Psoas muscle (tissue), 8 donors: ENCODE measurements around the gene CRACDL. TPM values are rescaled to one million over a fixed set of nuclear protein-coding genes. Genes with fewer than 3 reads are reported as not detected.

Source experiments
- ATAC-seq, 4 donors: fragments of 200-7000 bp; cut with Tn5 transposase; one replicate each; pipeline ENCODE4 v1.9.1; 2020; ENCODE audit warnings: moderate library complexity in 3 of 4, mild to moderate bottlenecking in 2 of 4
- DNase-seq, 2 donors: peaks; one replicate each; pipeline ENCODE4 v3.0.0-alpha.2; 2020
- H3K27ac ChIP-seq: fragments of 200-600 bp; one replicate; pipeline ENCODE4 v1.8.0; 2022
- H3K27me3 ChIP-seq, 3 donors: fragments of 200-600 bp in 1 of 3; one replicate each; pipeline versions ENCODE4 v1.6.1 to v1.8.0; 2013 to 2022; ENCODE audit warnings: low read length in 2 of 3, mild to moderate bottlenecking in 2 of 3, moderate library complexity in 1 of 3; ENCODE audit not compliant: insufficient read depth in 3 of 3
- H3K36me3 ChIP-seq, 2 donors: fragments of 200-600 bp in 1 of 2; one replicate each; pipeline versions ENCODE4 v1.6.1 to v1.8.0; 2013 to 2022; ENCODE audit warnings: low read depth in 1 of 2, mild to moderate bottlenecking in 1 of 2, moderate library complexity in 1 of 2; ENCODE audit not compliant: insufficient read depth in 1 of 2
- H3K4me1 ChIP-seq: fragments of 200-600 bp; one replicate; pipeline ENCODE4 v1.8.0; 2022
- H3K4me3 ChIP-seq: fragments of 200-600 bp; one replicate; pipeline ENCODE4 v1.8.0; 2022; ENCODE audit warnings: mild to moderate bottlenecking
- H3K9me3 ChIP-seq: fragments of 200-600 bp; one replicate; pipeline ENCODE4 v1.8.0; 2022
- WGBS, 3 donors: extraction: QIAGEN DNeasy Blood & Tissue Kit; methylation state at CpG; one replicate each; pipeline versions ENCODE4 v1.1.6 to v1.1.7; 2013; 5-methylcytosine and 5-hydroxymethylcytosine counted together
- intact Hi-C, 2 donors: fragments of 100-400 bp; cut with DNase I; formaldehyde crosslinking; loops; one replicate each; pipeline versions ENCODE4 v1.11.0 to v1.14.2; 2022
- polyA plus RNA-seq, 3 donors: library from polyadenylated mRNA; stranded (reverse); fragments of 200-250 nt; gene quantifications; one replicate each; pipeline ENCODE4 v1.2.3, GENCODE V29; 2013
- total RNA-seq, 4 donors: library from RNA; stranded (reverse); fragmentation: NEBNext Ultra II Directional in 2 of 4; extraction: Animal tissue kit (Norgen Biotek cat#: 25700) in 2 of 4; gene quantifications; one replicate each; pipeline versions ENCODE4 v1.2.1 to v1.2.4, GENCODE V29; 2021 to 2023
- TF ChIP-seq, protein P1 (sequence below): fragments of 200-600 bp; IDR thresholded peaks from one replicate; pipeline ENCODE4 v1.8.0; 2022; ENCODE audit warnings: antibody characterized with exemption
- donor health status: healthy with polysubstance abuse.
- donor health status: DM: no; HTN: no; CAD: no; lungs with moderate emphysema.
- donor health status: Bipolar disorder and iron deficiency.
- donor health status: healthy.
- donor health status: DM: yes; HTN: yes; CAD: no.
- donor health status: DM: no; HTN: no; CAD: no.
- donor health status: DM: no; HTN: no; CAD: no.
- donor health status: DM: yes; HTN: yes; CAD: no.

CRACDL gene
- total and polyA plus RNA-seq, 7 donors, result 0.97 to 3.1 (median 2.3) TPM

GRCh38 chr2:98819231-98819766, 116.7 kb downstream of the CRACDL start:
- Histone ChIP-seq H3K4me1 (no peaks in the 10 kb centered on the region), H3K27ac (no peak overlapping the region)
- intact Hi-C loops, result no loop called here

DNA sequence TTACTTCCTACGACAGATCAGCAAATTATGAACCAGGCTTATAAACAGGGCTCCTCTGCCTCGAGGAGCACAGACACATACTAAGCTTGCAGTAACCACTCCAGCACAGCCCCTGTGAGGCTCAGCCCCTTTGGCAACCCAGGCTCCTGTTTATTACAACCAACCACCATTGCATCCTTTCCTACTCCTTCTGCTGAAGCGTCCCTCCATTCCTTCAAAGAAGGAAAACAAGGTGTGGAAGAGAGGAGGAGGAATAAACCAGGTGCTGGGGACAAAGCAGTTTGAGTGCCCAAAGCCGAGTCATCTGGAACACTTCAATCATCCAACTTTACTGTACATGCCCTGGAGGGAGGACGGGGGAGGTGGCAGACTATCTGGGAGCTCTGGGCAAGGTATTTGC, 117.9 kb downstream of the CRACDL start:
- ATAC-seq (no peak), DNase-seq (no peak)
- Histone ChIP-seq H3K27ac (no peak overlapping the region), H3K4me3 (no peak overlapping the region), H3K9me3 (no peaks in the 10 kb centered on the region), H3K36me3 (no peaks in the 10 kb centered on the region), H3K27me3 (peaks cover 0 to 25% (median 15%) of the 10 kb centered on the region in 3 donors), H3K4me1 (no peaks in the 10 kb centered on the region)
- TF ChIP-seq, protein P1, sequence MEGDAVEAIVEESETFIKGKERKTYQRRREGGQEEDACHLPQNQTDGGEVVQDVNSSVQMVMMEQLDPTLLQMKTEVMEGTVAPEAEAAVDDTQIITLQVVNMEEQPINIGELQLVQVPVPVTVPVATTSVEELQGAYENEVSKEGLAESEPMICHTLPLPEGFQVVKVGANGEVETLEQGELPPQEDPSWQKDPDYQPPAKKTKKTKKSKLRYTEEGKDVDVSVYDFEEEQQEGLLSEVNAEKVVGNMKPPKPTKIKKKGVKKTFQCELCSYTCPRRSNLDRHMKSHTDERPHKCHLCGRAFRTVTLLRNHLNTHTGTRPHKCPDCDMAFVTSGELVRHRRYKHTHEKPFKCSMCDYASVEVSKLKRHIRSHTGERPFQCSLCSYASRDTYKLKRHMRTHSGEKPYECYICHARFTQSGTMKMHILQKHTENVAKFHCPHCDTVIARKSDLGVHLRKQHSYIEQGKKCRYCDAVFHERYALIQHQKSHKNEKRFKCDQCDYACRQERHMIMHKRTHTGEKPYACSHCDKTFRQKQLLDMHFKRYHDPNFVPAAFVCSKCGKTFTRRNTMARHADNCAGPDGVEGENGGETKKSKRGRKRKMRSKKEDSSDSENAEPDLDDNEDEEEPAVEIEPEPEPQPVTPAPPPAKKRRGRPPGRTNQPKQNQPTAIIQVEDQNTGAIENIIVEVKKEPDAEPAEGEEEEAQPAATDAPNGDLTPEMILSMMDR, result no peak
- 80 to 84% (median 80%) methylated on average over 5 of the region's 5 CpGs for WGBS, 3 donors
- intact Hi-C loops, result no loop called here

More at GRCh38 chr2:98819231-98819766, 116.7 kb downstream of the CRACDL start:
- WGBS, 3 donors, result 38 to 40% (median 38%) methylated on average over 5 of the region's 5 CpGs
- no peaks in the 10 kb centered on the region for H3K9me3 ChIP-seq
- DNase-seq (no peak), ATAC-seq (no peak)
- H3K36me3 ChIP-seq, result no peaks in the 10 kb centered on the region
- no peak overlapping the region for H3K4me3 ChIP-seq
- TF ChIP-seq, protein P1, result no peak
- H3K27me3 ChIP-seq, result peaks cover 0 to 33% (median 16%) of the 10 kb centered on the region in 3 donors

- Histone ChIP-seq H3K9me3 (no peaks in the 10 kb centered on the region), H3K4me1 (no peaks in the 10 kb centered on the region), H3K27ac (no peak overlapping the region), H3K4me3 (no peak overlapping the region), H3K27me3 (peaks cover 0 to 9% (median 2%) of the 10 kb centered on the region in 3 donors), H3K36me3 (no peaks in the 10 kb centered on the region)
- ATAC-seq, result no peak
- TF ChIP-seq, protein P1, result no peak
- intact Hi-C loops, result no loop called here
- WGBS, 3 donors, result 74 to 76% (median 76%) methylated on average over 3 of the region's 3 CpGs
- no peak for DNase-seq
Measured at GRCh38 chr2:98816281-98816680, 119.7 kb downstream of the CRACDL start.

DNA sequence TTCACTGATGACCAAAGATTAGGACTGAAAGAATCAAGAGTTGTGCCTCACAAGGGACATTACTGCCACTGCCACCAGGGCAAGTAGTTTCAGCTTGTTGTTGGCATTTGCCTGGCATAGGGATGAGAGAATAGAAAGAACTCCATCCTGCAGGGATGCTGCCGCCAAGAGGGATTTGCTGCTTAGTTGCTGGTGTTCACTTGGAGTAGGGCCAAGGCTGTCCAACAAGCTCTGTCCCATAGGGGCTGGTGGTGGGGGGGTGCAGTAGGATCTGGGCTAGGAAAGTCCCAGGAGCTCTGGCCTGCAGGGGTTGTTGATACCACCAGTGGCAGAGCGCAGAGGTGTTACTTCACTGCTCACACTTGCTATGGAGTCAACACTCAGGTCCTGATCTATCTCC, 120.2 kb downstream of the CRACDL start:
- TF ChIP-seq, protein P1, result no peak
- DNase-seq (no peak), ATAC-seq (no peak)
- Histone ChIP-seq H3K4me3 (no peak overlapping the region), H3K9me3 (no peaks in the 10 kb centered on the region), H3K27me3 (peaks cover 0 to 5% (median 2%) of the 10 kb centered on the region in 3 donors), H3K27ac (no peak overlapping the region), H3K4me1 (no peaks in the 10 kb centered on the region), H3K36me3 (no peaks in the 10 kb centered on the region)
- intact Hi-C loops, result no loop called here
- WGBS, 3 donors, result 67 to 75% (median 67%) methylated on average over 2 of the region's 2 CpGs

DNA sequence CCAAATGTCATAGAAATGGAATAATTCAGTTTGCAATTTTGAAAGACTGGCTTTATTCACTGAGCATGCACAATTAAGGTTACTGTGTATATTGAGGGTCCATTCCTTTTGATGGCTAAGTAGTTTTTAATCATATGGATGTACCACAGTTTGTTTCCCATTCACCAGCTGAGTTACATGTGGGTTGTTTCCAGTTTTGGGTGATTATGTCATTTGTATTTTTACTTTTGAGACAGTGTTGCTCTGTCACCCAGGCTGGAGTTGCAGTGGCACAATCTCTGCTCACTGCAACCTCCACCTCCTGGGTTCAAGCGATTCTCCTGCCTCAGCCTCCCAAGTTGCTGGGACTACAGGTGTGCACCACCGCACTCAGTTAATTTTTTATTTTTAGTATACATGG, 124.3 kb downstream of the CRACDL start:
- Histone ChIP-seq H3K4me3 (no peak overlapping the region), H3K27ac (no peak overlapping the region), H3K4me1 (peaks cover 3% of the 10 kb centered on the region), H3K9me3 (no peaks in the 10 kb centered on the region), H3K27me3 (peaks cover 0 to 4% (median 0%) of the 10 kb centered on the region in 3 donors), H3K36me3 (no peaks in the 10 kb centered on the region)
- TF ChIP-seq, protein P1, result no peak
- ATAC-seq (no peak), DNase-seq (no peak)
- WGBS, 3 donors, result 93 to 100% (median 99%) methylated on average over 2 of the region's 2 CpGs
- intact Hi-C loops, result no loop called here
